ENCODE data around the gene KDM4C.

DNA sequence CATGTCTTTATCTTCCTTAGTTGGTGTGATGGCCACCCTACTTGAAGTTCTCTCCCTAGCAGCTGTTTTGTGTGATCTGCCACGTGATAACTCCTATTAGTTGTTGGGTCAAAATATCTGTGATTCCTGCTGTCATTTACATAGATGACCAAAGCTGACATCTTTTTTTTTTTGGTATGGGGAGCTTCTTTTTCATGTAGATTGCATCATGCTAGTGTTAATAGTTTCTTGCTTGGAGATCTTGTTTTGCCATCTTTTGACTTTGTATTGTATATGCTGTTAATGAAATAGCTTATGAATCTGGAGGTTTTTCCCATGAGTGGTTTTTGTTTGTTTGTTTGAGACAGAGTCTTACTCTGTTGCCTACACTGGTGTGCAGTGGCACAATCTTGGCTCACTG is 243.8 kb downstream of the KDM4C start:
- TF ChIP-seq MXI1 (IDR thresholded peaks at IDR 0.05; ENCODE audit: borderline replicate concordance, low read depth, low read length) (no peak), NFE2L2 (IDR thresholded peaks at IDR 0.05; ENCODE audit: low read depth, low read length) (no peak)
- TF ChIP-seq, protein P1, sequence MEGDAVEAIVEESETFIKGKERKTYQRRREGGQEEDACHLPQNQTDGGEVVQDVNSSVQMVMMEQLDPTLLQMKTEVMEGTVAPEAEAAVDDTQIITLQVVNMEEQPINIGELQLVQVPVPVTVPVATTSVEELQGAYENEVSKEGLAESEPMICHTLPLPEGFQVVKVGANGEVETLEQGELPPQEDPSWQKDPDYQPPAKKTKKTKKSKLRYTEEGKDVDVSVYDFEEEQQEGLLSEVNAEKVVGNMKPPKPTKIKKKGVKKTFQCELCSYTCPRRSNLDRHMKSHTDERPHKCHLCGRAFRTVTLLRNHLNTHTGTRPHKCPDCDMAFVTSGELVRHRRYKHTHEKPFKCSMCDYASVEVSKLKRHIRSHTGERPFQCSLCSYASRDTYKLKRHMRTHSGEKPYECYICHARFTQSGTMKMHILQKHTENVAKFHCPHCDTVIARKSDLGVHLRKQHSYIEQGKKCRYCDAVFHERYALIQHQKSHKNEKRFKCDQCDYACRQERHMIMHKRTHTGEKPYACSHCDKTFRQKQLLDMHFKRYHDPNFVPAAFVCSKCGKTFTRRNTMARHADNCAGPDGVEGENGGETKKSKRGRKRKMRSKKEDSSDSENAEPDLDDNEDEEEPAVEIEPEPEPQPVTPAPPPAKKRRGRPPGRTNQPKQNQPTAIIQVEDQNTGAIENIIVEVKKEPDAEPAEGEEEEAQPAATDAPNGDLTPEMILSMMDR (conservative IDR thresholded peaks at IDR 0.05; ENCODE audit: low read depth, low read length), result no peak
